ENCODE results near the gene CROCC2. TPM values are rescaled to one million over a fixed set of nuclear protein-coding genes. Genes with fewer than 3 reads are reported as not detected.

Gene CROCC2
- total and polyA plus RNA-seq, 2 of the 13 experiments (the other 11 are each of a cell fraction or from before 2014, with no cell fraction given): not detected

DNA sequence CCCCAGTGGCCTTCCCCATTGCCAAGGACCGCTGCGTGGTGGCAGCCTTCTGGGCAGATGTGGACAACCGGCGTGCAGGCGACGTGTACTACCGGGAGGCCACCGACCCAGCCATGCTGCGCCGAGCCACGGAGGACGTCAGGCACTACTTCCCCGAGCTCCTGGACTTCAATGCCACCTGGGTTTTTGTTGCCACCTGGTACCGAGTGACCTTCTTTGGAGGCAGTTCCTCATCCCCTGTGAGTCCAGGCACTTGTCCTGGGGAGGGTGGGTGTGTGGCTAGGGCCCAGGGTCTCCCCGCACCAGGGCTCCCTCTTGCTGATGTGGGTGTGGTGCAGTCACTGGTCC is 124.2 kb downstream of the CROCC2 start:
- FAIRE-seq (no peak), DNase-seq (ENCODE audit: low spot score) (no peak), ATAC-seq (no peak)
- WGBS (ENCODE audit: low lambda C conversion rate): 81% methylated on average over 15 of the region's 15 CpGs
- intact Hi-C loops (cut with micrococcal nuclease; ENCODE audit: unreplicated experiment): no loop called here
- Histone ChIP-seq H3K27me3 (ENCODE audit: control insufficient read depth in 1 of 2, insufficient read depth in 2 of 2, low read length in 2 of 2) (no peaks in the 10 kb centered on the region; a peak in 1 of 5 replicates), H3K4me3 (replicated peaks in 1 of 3; ENCODE audit: insufficient read depth in 1 of 3, low read depth in 2 of 3, low read length in 3 of 3) (no peak overlapping the region), H3K79me2 (ENCODE audit: insufficient read depth, low read length) (no peaks in the 10 kb centered on the region), H3K4me2 (ENCODE audit: low read depth, low read length) (no peak overlapping the region), H3K9ac (ENCODE audit: insufficient read depth, low read depth, low read length) (no peak overlapping the region), H3K4me1 (ENCODE audit: insufficient read depth, low read length) (peaks cover 8% of the 10 kb centered on the region; the same call in 1 of the 2 replicates), H3K36me3 (replicated peaks in 1 of 2; ENCODE audit: control insufficient read depth in 1 of 2, insufficient read depth in 2 of 2, low read length in 2 of 2) (no peaks in the 10 kb centered on the region), H4K20me1 (ENCODE audit: insufficient read depth, low read length) (no peaks in the 10 kb centered on the region), H3K27ac (ENCODE audit: extremely low read length, insufficient read depth, low read length) (no peak overlapping the region), H2AFZ (ENCODE audit: low read length) (no peak overlapping the region), H3K9me3 (ENCODE audit: low read length) (peaks cover 21% of the 10 kb centered on the region)
- in situ Hi-C loops (cut with HindIII; ENCODE audit: extremely low pct_ligation_motif_present, low pct_unique_long_range_greater_than_20kb): no loop called here
- ChIA-PET CTCF (ENCODE audit: low intra/inter-chr PET ratio, low total read pairs) (no interaction called here), POLR2A (no interaction called here)
- TF ChIP-seq ZFP62 (CRISPR knock-in tag; IDR thresholded peaks at IDR 0.05): no peak
- TF ChIP-seq MAF1 (CRISPR knock-in tag; IDR thresholded peaks at IDR 0.05; ENCODE audit: borderline replicate concordance): no peak
- TF ChIP-seq HCFC1 (IDR thresholded peaks at IDR 0.05; ENCODE audit: low read depth, low read length): no peak
- TF ChIP-seq ATF5 (CRISPR knock-in tag; IDR thresholded peaks at IDR 0.05; ENCODE audit: low read depth): no peak
- TF ChIP-seq POGZ (CRISPR knock-in tag; IDR thresholded peaks at IDR 0.05): no peak
- no peak for TF ChIP-seq RFX1 (IDR thresholded peaks at IDR 0.05)
- TF ChIP-seq PCBP2 (optimal IDR thresholded peaks at IDR 0.05; ENCODE audit: low read depth, low read length, poor library complexity, severe bottlenecking): no peak
- TF ChIP-seq CREB1 (IDR thresholded peaks at IDR 0.05): no peak
- no peak for TF ChIP-seq CREB1 (CRISPR knock-in tag; IDR thresholded peaks at IDR 0.05)
- BruUV-seq (replicated peaks): no TSS peak

GRCh38 chr2:241030883-241031282 is 124.7 kb downstream of the CROCC2 start:
- no peak overlapping the region for H3K4me3 ChIP-seq (replicated peaks in 1 of 3; ENCODE audit: insufficient read depth in 1 of 3, low read depth in 2 of 3, low read length in 3 of 3)
- no peak overlapping the region for H2AFZ ChIP-seq (ENCODE audit: low read length)
- ChIA-PET POLR2A (no interaction called here), CTCF (ENCODE audit: low intra/inter-chr PET ratio, low total read pairs) (no interaction called here)
- peaks cover 15% of the 10 kb centered on the region for H3K9me3 ChIP-seq (ENCODE audit: low read length)
- ATAC-seq: no peak
- peaks cover 8% of the 10 kb centered on the region; the same call in 1 of the 2 replicates for H3K4me1 ChIP-seq (ENCODE audit: insufficient read depth, low read length)
- intact Hi-C loops (cut with micrococcal nuclease; ENCODE audit: unreplicated experiment) (no loop called here), in situ Hi-C loops (cut with HindIII; ENCODE audit: extremely low pct_ligation_motif_present, low pct_unique_long_range_greater_than_20kb) (no loop called here)
- H3K27ac ChIP-seq (ENCODE audit: extremely low read length, insufficient read depth, low read length): no peak overlapping the region
- 91% methylated on average over 7 of the region's 7 CpGs for WGBS (ENCODE audit: low lambda C conversion rate)
- H3K36me3 ChIP-seq (replicated peaks in 1 of 2; ENCODE audit: control insufficient read depth in 1 of 2, insufficient read depth in 2 of 2, low read length in 2 of 2): no peaks in the 10 kb centered on the region
- FAIRE-seq: no peak
- no peak for DNase-seq (ENCODE audit: low spot score)
- no peaks in the 10 kb centered on the region for H4K20me1 ChIP-seq (ENCODE audit: insufficient read depth, low read length)
- H3K27me3 ChIP-seq (ENCODE audit: control insufficient read depth in 1 of 2, insufficient read depth in 2 of 2, low read length in 2 of 2): no peaks in the 10 kb centered on the region; a peak in 1 of 5 replicates
- H3K79me2 ChIP-seq (ENCODE audit: insufficient read depth, low read length): no peaks in the 10 kb centered on the region
- BruUV-seq (replicated peaks): no TSS peak
- H3K4me2 ChIP-seq (ENCODE audit: low read depth, low read length): no peak overlapping the region
- no peak overlapping the region for H3K9ac ChIP-seq (ENCODE audit: insufficient read depth, low read depth, low read length)
- TF ChIP-seq, protein P1, sequence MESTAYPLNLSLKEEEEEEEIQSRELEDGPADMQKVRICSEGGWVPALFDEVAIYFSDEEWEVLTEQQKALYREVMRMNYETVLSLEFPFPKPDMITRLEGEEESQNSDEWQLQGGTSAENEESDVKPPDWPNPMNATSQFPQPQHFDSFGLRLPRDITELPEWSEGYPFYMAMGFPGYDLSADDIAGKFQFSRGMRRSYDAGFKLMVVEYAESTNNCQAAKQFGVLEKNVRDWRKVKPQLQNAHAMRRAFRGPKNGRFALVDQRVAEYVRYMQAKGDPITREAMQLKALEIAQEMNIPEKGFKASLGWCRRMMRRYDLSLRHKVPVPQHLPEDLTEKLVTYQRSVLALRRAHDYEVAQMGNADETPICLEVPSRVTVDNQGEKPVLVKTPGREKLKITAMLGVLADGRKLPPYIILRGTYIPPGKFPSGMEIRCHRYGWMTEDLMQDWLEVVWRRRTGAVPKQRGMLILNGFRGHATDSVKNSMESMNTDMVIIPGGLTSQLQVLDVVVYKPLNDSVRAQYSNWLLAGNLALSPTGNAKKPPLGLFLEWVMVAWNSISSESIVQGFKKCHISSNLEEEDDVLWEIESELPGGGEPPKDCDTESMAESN (CRISPR knock-in tag; conservative IDR thresholded peaks at IDR 0.05): no peak
- TF ChIP-seq, protein P2, sequence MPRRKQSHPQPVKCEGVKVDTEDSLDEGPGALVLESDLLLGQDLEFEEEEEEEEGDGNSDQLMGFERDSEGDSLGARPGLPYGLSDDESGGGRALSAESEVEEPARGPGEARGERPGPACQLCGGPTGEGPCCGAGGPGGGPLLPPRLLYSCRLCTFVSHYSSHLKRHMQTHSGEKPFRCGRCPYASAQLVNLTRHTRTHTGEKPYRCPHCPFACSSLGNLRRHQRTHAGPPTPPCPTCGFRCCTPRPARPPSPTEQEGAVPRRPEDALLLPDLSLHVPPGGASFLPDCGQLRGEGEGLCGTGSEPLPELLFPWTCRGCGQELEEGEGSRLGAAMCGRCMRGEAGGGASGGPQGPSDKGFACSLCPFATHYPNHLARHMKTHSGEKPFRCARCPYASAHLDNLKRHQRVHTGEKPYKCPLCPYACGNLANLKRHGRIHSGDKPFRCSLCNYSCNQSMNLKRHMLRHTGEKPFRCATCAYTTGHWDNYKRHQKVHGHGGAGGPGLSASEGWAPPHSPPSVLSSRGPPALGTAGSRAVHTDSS (CRISPR knock-in tag; conservative IDR thresholded peaks at IDR 0.05): no peak
- no peak for TF ChIP-seq KLF13 (CRISPR knock-in tag; IDR thresholded peaks at IDR 0.05)
- TF ChIP-seq, protein P3, sequence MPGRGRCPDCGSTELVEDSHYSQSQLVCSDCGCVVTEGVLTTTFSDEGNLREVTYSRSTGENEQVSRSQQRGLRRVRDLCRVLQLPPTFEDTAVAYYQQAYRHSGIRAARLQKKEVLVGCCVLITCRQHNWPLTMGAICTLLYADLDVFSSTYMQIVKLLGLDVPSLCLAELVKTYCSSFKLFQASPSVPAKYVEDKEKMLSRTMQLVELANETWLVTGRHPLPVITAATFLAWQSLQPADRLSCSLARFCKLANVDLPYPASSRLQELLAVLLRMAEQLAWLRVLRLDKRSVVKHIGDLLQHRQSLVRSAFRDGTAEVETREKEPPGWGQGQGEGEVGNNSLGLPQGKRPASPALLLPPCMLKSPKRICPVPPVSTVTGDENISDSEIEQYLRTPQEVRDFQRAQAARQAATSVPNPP (CRISPR knock-in tag; IDR thresholded peaks at IDR 0.05): no peak
- TF ChIP-seq ZNF335 (CRISPR knock-in tag; IDR thresholded peaks at IDR 0.05): no peak
- TF ChIP-seq EEA1 (CRISPR knock-in tag; IDR thresholded peaks at IDR 0.05; ENCODE audit: borderline replicate concordance): no peak

All from HepG2 (cell line).